NK-92 (cell line): ENCODE results near the gene NARF.
"Not testable (repeated sequence)": the region's sequence is repeated elsewhere in the genome, so short reads cannot be mapped to it uniquely, and the experiment has no call there.

Experiments used
- DNase-seq: peaks from one replicate; lab custom pipeline; 2025; ENCODE audit not compliant: unreplicated experiment; lab: John Stamatoyannopoulos, UW

The NARF gene

DNA sequence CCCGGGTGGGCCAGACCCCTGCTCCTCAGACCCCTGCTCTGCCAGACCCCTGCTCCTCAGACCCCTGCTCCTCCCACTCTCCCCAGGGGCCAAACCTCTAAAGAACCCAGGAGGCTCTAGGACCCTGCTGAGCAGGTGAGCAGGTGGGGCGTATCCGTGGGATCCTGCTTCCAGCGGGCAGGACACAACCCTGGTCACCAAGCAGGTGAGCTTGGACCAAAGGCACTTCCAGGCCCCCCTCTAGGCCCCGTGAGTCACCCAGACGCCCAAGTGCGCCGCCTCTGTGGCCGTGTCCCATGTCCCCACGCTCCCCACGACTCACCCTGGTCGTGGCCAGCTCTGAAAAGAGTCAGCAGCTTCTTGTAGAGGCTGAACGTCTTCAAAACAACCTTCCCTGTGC is 13.0 kb upstream of the NARF start:
- no peak for DNase-seq

- DNase-seq = no peak
Observed at GRCh38 chr17:82446124-82446523, 12.4 kb upstream of the NARF start.

DNA sequence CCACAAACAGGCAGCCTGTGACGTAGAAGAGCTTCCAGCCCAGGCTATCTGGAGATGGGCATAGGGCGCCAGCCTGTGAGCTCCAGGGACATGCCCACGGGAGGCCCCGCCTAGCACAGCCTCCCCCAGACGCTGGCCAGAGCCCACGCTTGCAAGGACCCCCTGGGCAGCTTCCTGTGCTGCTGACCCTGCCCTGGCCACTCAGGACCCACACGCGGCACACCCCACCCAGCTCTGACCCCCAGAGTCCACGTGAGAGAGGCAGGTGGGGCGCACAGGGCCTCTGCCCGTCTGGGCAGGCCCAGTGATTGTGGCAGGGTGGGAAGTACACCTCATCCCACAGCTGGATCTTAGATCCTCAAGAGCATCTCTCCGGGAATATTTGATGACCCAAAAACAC is 11.9 kb upstream of the NARF start:
- no peak for DNase-seq

- DNase-seq = no peak
Observed at GRCh38 chr17:82447876-82448275, 10.7 kb upstream of the NARF start.

- DNase-seq = no peak
Observed at GRCh38 chr17:82449131-82449882, 9.2 kb upstream of the NARF start.

- no peak for DNase-seq
Observed at GRCh38 chr17:82449883-82450356, 8.6 kb upstream of the NARF start.

GRCh38 chr17:82450357-82451106 is 8.0 kb upstream of the NARF start, which contains the start of gene CYBC1:
TSS of gene CYBC1 (minus strand) at chr17:82450752. CDS start at chr17:82449254, 1,498 bp downstream.
- peak; percentile 60 for DNase-seq

- no peak for DNase-seq
Observed at GRCh38 chr17:82452162-82452561, 6.4 kb upstream of the NARF start.

- not testable (repeated sequence) for DNase-seq
Observed at GRCh38 chr17:82453151-82453550, 5.4 kb upstream of the NARF start.

DNA sequence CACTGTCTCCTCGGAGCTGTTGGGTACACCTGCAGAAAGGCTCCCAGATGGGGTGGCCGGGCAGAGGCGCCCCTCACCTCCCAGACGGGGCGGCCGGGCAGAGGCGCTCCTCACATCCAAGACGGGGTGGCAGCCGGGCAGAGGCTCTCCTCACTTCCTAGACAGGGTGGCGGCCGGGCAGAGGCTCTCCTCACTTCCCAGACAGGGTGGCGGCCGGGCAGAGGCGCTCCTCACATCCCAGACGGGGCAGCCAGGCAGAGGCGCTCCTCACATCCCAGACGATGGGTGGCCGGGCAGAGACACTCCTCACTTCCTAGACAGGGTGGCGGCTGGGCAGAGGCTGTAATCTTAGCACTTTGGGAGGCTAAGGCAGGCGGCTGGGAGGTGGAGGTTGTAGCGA is 4.8 kb upstream of the NARF start:
- not testable (repeated sequence) for DNase-seq

- no peak for DNase-seq
Observed at GRCh38 chr17:82457073-82457928, 1.2 kb upstream of the NARF start.

DNA sequence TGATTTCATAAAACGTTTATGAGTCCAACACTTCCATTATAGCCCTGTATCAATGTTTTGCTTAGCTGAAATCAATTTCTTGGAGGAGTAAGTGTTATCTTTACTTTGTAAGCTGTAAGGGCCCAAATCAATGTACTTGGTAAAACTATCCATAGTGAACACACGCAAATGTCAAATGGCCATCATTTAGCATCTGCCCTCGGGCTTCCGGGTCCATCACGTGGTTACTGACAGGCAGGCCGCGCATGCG is 687 bp upstream of the NARF start:
- no peak for DNase-seq

GRCh38 chr17:82458885-82459424 is 414 bp downstream of the NARF start:
- no peak for DNase-seq

GRCh38 chr17:82459936-82460335 is 1.4 kb downstream of the NARF start:
- not testable (repeated sequence) for DNase-seq

DNA sequence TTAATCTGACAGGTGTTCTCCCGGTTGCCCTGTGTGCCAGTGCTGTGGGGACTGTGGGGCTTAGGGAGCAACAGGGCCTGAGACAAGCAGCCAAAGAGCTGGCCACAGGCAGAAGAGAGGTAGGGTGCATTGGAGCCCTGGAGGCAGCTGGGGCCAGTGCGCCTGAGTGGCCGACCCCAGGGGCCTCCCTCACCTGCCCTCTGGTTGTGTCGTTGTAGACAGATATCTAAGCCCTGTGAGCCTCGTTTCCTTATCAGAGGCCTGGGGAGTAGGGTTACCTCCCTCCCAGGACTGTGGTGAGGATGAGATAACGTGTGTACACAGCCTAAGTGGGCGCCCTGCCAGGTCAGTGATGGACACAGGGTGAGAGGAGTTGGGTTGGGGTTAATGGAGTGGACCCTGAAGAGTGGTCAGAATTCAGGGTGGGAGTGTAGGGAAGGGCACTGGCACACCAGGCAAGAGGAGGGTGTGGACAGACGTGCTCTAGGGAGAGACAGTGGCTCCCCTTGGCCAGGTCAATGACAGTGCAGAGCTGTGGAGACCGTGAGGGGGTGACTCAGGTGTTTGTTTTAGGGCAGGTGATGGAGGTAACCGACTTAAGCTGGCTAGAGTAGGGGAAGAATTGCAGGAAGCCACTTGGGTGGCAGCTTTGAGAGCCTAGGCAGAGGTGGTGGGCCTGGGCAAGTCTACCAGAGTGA is 3.4 kb downstream of the NARF start:
- no peak for DNase-seq

GRCh38 chr17:82463391-82463790 is 4.8 kb downstream of the NARF start:
- DNase-seq = no peak

GRCh38 chr17:82463925-82464566 is 5.5 kb downstream of the NARF start:
- DNase-seq = no peak

DNA sequence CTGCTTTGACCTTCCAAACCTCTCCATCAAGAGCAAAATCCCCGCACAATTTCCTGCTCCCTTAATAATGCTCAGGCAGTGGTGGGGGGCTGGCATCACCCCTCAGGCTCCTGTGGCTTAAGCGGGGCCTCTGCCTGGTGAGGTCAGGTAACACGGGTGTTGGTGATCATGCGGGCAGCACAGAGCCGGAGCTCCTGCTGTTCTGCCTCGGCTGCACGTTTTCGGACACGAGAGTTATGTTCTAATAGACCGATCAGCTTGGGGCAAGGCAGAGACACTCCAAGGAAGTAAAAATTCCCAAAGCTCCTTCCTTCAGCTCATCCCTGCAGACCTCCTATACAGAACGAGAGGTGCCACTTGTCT is 6.0 kb downstream of the NARF start:
- DNase-seq = no peak

DNA sequence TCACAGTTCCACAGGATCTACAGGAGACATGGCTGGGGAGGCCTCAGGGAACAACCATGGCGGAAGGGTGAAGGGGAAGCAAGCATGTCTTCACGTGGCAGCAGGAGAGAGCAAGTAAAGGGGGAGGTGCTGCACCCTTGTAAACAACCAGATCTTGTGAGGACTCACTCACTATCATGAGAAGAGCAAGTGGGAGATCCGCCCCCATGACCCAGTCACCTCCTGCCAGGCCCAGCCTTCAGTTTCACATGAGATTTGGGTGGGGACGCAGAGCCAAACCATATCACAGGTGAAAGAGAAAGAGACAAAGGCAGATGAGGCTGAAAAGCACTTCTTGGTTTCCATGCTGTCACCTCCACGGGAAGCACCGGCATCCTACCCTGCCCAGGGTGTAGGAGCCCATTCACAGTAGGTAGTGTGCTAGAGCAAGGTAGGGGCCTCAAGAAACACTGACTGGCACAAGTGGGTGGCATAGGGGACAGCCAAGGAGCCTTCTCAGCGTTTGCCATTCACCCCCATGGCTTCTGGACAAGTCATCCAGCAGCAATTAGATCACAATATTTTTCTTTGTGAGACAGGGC is 6.6 kb downstream of the NARF start:
- DNase-seq = no peak

GRCh38 chr17:82468692-82469091 is 10.2 kb downstream of the NARF start:
- DNase-seq = no peak
